HepG2 (cell line): ENCODE measurements around the gene SHROOM2. TPM values are rescaled to one million over a fixed set of nuclear protein-coding genes. Genes with fewer than 3 reads are reported as not detected.

Experiments
- ATAC-seq: fragments of 200-7000 bp; cut with Tn5 transposase; 3 replicates; pipeline ENCODE4 v1.9.1; 2020; ENCODE audit warnings: mild to moderate bottlenecking, moderate library complexity
- BruUV-seq: library from RNA; stranded (reverse); fragments of 400-500 nt; replicated peaks from 2 replicates; lab custom pipeline; 2021; lab: Mats Ljungman, UMichigan
- CTCF ChIA-PET: fragments of 300-600 bp; formaldehyde crosslinking; extraction: SDS; loops from one replicate; lab custom pipeline; 2021; ENCODE audit warnings: low total read pairs, inconsistent platforms, low intra/inter-chr PET ratio; lab: Yijun Ruan, JAX
- POLR2A ChIA-PET: fragments of 350-600 bp; sonication (Branson Sonifier 250); formaldehyde crosslinking; loops from one replicate; lab custom pipeline; 2020; ENCODE audit warnings: antibody characterized with exemption, inconsistent platforms; lab: Yijun Ruan, JAX
- DNase-seq: peaks from one replicate; pipeline ENCODE4 v3.0.0-alpha.2; 2015; ENCODE audit warnings: low spot score
- FAIRE-seq: peaks from 3 replicates; lab custom pipeline; 2011; peaks lifted over from hg19 to GRCh38; lab: Jason Lieb, UNC
- H2AFZ ChIP-seq: one replicate; pipeline ENCODE4 v1.6.1; 2011; ENCODE audit warnings: low read length, inconsistent platforms
- H3K27ac ChIP-seq: fragments of 300-600 bp; 3 replicates; pipeline ENCODE4 v1.8.0; 2011; ENCODE audit warnings: mixed run types, mild to moderate bottlenecking, mixed read lengths, low read length, inconsistent platforms; ENCODE audit not compliant: insufficient read depth; ENCODE audit errors: extremely low read length
- H3K27me3 ChIP-seq, 2 experiments: fragments of 200-600 bp in 1 of 2; 2 replicates in 1 of 2; 3 replicates in 1 of 2; pipeline versions ENCODE4 v1.6.0 to v1.8.0; 2011; ENCODE audit warnings: low read length in 2 of 2, mild to moderate bottlenecking in 2 of 2, moderate library complexity in 2 of 2, inconsistent platforms in 1 of 2; ENCODE audit not compliant: insufficient read depth in 2 of 2, control insufficient read depth in 1 of 2
- H3K36me3 ChIP-seq, 2 experiments: fragments of 200-600 bp in 1 of 2; replicated peaks in 1 of 2; 2 replicates in 1 of 2; 3 replicates in 1 of 2; pipeline versions ENCODE4 v1.5.1 to v1.8.0; 2011; ENCODE audit warnings: low read length in 2 of 2, inconsistent platforms in 1 of 2; ENCODE audit not compliant: insufficient read depth in 2 of 2, control insufficient read depth in 1 of 2
- H3K4me1 ChIP-seq: 2 replicates; pipeline ENCODE4 v1.5.1; 2012; ENCODE audit warnings: low read length, inconsistent platforms; ENCODE audit not compliant: insufficient read depth
- H3K4me2 ChIP-seq: 2 replicates; pipeline ENCODE4 v1.6.0; 2011; ENCODE audit warnings: low read depth, low read length, inconsistent platforms
- H3K4me3 ChIP-seq, 3 experiments: fragments of 200-600 bp in 1 of 3; sonication (generic), shearing (Covaris generic) in 1 of 3; replicated peaks in 1 of 3; 2 replicates each; pipeline ENCODE4 v1.5.1; 2011 to 2016; ENCODE audit warnings: low read length in 3 of 3, inconsistent platforms in 2 of 3, low read depth in 2 of 3, mild to moderate bottlenecking in 2 of 3, control low read depth in 1 of 3, mixed read lengths in 1 of 3; ENCODE audit not compliant: insufficient read depth in 1 of 3
- H3K79me2 ChIP-seq: one replicate; pipeline ENCODE4 v1.6.1; 2011; ENCODE audit warnings: low read length, inconsistent platforms; ENCODE audit not compliant: insufficient read depth
- H3K9ac ChIP-seq: 2 replicates; pipeline ENCODE4 v1.6.0; 2011; ENCODE audit warnings: mild to moderate bottlenecking, low read depth, low read length, inconsistent platforms; ENCODE audit not compliant: insufficient read depth
- H3K9me3 ChIP-seq: 2 replicates; pipeline ENCODE4 v1.5.1; 2012; ENCODE audit warnings: mild to moderate bottlenecking, low read length
- H4K20me1 ChIP-seq: 2 replicates; pipeline ENCODE4 v1.6.0; 2011; ENCODE audit warnings: inconsistent platforms, mild to moderate bottlenecking, low read length, moderate library complexity; ENCODE audit not compliant: insufficient read depth
- CEBPG ChIP-seq: IDR thresholded peaks from 2 replicates; pipeline ENCODE4 v1.6.1; 2016
- CHD2 ChIP-seq: IDR thresholded peaks from 2 replicates; pipeline ENCODE4 v1.6.1; 2011; ENCODE audit warnings: low read depth, low read length, improper control_type of control experiment
- FOXA3 ChIP-seq: IDR thresholded peaks from 2 replicates; pipeline ENCODE4 v1.6.1; 2016; ENCODE audit warnings: missing genetic modification reagents, missing compliant biosample characterization
- FOXP1 ChIP-seq, 2 experiments: fragments of 450-650 bp in 1 of 2; IDR thresholded peaks; 2 replicates each; pipeline ENCODE4 v1.6.1; 2017 to 2018; ENCODE audit warnings: antibody characterized with exemption in 1 of 2
- FOXP4 ChIP-seq: sonication (generic); formaldehyde crosslinking; IDR thresholded peaks from 2 replicates; pipeline ENCODE4 v1.4.0; 2020; ENCODE audit warnings: missing genetic modification reagents
- HMG20A ChIP-seq: IDR thresholded peaks from 2 replicates; pipeline ENCODE4 v1.6.1; 2016; ENCODE audit warnings: borderline replicate concordance
- MAFG ChIP-seq: sonication (generic); formaldehyde crosslinking; IDR thresholded peaks from 2 replicates; pipeline ENCODE4 v1.5.1; 2020; ENCODE audit warnings: mild to moderate bottlenecking, missing genetic modification reagents
- PAXIP1 ChIP-seq: sonication (generic); formaldehyde crosslinking; conservative IDR thresholded peaks from 2 replicates; pipeline ENCODE4 v1.4.0; 2020; ENCODE audit warnings: mild to moderate bottlenecking, missing genetic modification reagents, moderate library complexity
- SAP130 ChIP-seq: IDR thresholded peaks from 2 replicates; pipeline ENCODE4 v1.6.1; 2016; ENCODE audit warnings: low read depth
- SOX6 ChIP-seq, 2 experiments: fragments of 450-650 bp in 1 of 2; sonication (generic) in 1 of 2; formaldehyde crosslinking in 1 of 2; IDR thresholded peaks; 2 replicates each; pipeline versions ENCODE4 v1.4.0 to v1.6.1; 2017 to 2020; ENCODE audit warnings: antibody characterized with exemption in 1 of 2, mild to moderate bottlenecking in 1 of 2, missing genetic modification reagents in 1 of 2
- ZNF101 ChIP-seq: sonication (generic); formaldehyde crosslinking; IDR thresholded peaks from 2 replicates; pipeline ENCODE4 v1.4.0; 2020; ENCODE audit warnings: mild to moderate bottlenecking, low read depth, missing genetic modification reagents, borderline replicate concordance
- ZSCAN21 ChIP-seq: sonication (generic); formaldehyde crosslinking; IDR thresholded peaks from 2 replicates; pipeline ENCODE4 v1.8.0; 2022; ENCODE audit warnings: mild to moderate bottlenecking, missing genetic modification reagents, moderate library complexity, borderline replicate concordance
- WGBS: methylation state at CpG from one replicate; pipeline ENCODE4 v1.1.6; 2017; ENCODE audit warnings: low lambda C conversion rate; 5-methylcytosine and 5-hydroxymethylcytosine counted together
- in situ Hi-C: cut with HindIII; loops from 2 replicates; pipeline ENCODE4 v1.10.0; 2017; ENCODE audit warnings: low pct_unique_long_range_greater_than_20kb; ENCODE audit not compliant: extremely low pct_ligation_motif_present
- intact Hi-C: fragments of 100-400 bp; cut with micrococcal nuclease; formaldehyde crosslinking; loops from one replicate; pipeline ENCODE4 v1.10.0; 2022; ENCODE audit not compliant: unreplicated experiment
- polyA plus RNA-seq, 8 experiments: library from polyadenylated mRNA; depleted of rRNA in 3 of 8; stranded (reverse) in 7 of 8; unstranded in 1 of 8; fragments of >200 nt; fragmentation: Illumina TruSeq in 4 of 8; extraction: Trizol in 4 of 8; gene quantifications; 2 replicates each; pipeline versions ENCODE4 v1.2.1 to v1.2.3, GENCODE V29; 2011 to 2016; ENCODE audit warnings: low read depth in 4 of 8, missing spikeins in 1 of 8, mixed read lengths in 1 of 8; ENCODE audit not compliant: insufficient read depth in 1 of 8
- total RNA-seq, 5 experiments: library from RNA; depleted of rRNA; stranded (reverse); fragments of >200 nt; fragmentation: Illumina TruSeq; extraction: Trizol; gene quantifications; 2 replicates each; pipeline ENCODE4 v1.2.3, GENCODE V29; 2016; ENCODE audit warnings: low read depth in 1 of 5
- TF ChIP-seq, protein P1 (sequence below), 2 experiments: fragments of 450-650 bp in 1 of 2; sonication (generic) in 1 of 2; formaldehyde crosslinking; IDR thresholded peaks; 2 replicates each; pipeline versions ENCODE4 v1.5.0 to v1.8.0; 2020 to 2022; ENCODE audit warnings: mild to moderate bottlenecking in 1 of 2, missing genetic modification reagents in 1 of 2

The SHROOM2 gene
- total and polyA plus RNA-seq, 2 of the 13 experiments (the other 11 are each of a cell fraction or from before 2014, with no cell fraction given): 0.92 to 1.4 TPM

DNA sequence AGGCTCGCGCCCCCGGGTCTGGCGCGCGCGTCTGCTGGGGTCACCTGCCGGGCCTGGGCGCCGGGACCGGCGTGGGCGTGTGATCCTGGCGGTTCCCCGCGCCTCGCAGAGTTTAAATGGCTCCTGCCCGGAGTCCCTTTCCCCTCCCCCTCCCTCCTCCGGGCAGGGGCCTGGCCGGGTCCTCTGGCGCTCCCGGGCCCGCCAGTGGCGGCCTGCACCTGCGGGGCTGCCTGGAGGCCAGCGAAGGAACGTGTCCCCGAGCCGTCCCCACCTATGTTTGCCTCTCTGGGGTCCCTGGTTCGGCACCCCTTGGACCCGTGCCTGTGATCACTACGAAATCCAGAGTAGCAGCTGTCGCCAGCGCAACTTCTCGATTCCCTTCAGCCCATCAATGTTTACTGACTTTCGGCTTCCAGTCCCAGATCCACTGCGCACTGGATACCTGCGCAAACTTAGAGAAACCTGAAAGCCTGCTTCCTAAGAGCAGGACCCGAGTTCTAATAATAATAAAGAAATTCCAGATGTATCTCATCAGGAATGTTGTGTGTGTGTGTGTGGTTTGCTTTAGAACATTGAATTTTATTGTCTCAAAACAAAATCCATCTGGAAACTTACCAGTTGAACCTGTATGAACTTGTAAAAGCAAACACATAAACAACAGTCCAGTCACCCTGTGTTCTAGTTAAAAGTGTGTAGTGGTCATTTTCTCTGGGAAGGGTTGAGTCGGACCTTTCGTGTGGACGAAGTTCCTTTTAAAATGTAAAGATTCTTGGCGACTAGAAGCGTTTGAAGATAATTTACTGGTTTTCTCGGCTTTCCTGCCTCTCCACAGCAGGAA lies 788 bp downstream of the SHROOM2 start (continued):
- TF ChIP-seq HMG20A: no peak
- TF ChIP-seq, all 625 proteins: peak for 6

- H3K4me1 ChIP-seq: peaks cover 22% of the 10 kb centered on the region
- CTCF ChIA-PET: no interaction called here
- BruUV-seq: no TSS peak
- peak overlapping the region; percentile 70 for H3K4me2 ChIP-seq
- intact Hi-C loops: loop anchor here (5.0 kb wide), 1 partner anchor 58 kb away; no protein-coding TSS in a partner anchor
- H4K20me1 ChIP-seq: no peaks in the 10 kb centered on the region
- 0% methylated on average over 2 of the region's 2 CpGs for WGBS
- DNase-seq (peak; percentile 76), ATAC-seq (peak; percentile 76), FAIRE-seq (peak; percentile 28)
- no peaks in the 10 kb centered on the region for H3K36me3 ChIP-seq
- no peaks in the 10 kb centered on the region; a peak in 1 of 5 replicates for H3K27me3 ChIP-seq
- peaks cover 16% of the 10 kb centered on the region for H3K79me2 ChIP-seq
- peak overlapping the region in 1 of 3 experiments; percentile 23; a peak in 1 of 6 replicates for H3K4me3 ChIP-seq
- H3K27ac ChIP-seq: no peak overlapping the region
- in situ Hi-C loops: no loop called here
- no peak overlapping the region for H2AFZ ChIP-seq
- H3K9me3 ChIP-seq: no peaks in the 10 kb centered on the region
- POLR2A ChIA-PET: interaction anchor here (1.1 kb wide), 1 partner anchor 57 kb away, joined by 6 read pairs; no protein-coding TSS in a partner anchor
- H3K9ac ChIP-seq: no peak overlapping the region
- TF ChIP-seq MAFG: no peak
- TF ChIP-seq ZSCAN21 (CRISPR knock-in tag): no peak
- peak; percentile 32; the same call in 1 of the 2 replicates for TF ChIP-seq SAP130 (CRISPR knock-in tag)
- TF ChIP-seq, protein P1, sequence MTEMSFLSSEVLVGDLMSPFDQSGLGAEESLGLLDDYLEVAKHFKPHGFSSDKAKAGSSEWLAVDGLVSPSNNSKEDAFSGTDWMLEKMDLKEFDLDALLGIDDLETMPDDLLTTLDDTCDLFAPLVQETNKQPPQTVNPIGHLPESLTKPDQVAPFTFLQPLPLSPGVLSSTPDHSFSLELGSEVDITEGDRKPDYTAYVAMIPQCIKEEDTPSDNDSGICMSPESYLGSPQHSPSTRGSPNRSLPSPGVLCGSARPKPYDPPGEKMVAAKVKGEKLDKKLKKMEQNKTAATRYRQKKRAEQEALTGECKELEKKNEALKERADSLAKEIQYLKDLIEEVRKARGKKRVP (CRISPR knock-in tag; IDR thresholded peaks at IDR 0.05): 0 out of 4 replicates have a peak, but pooled peaks of 1 of the 2 experiments have one; percentile 24
- no peak for TF ChIP-seq ZNF101
- TF ChIP-seq PAXIP1: 0 out of 2 replicates have a peak, but pooled peaks have one; percentile 38
- TF ChIP-seq CHD2: no peak
- TF ChIP-seq FOXA3 (CRISPR knock-in tag): peak; percentile 51
- no peak for TF ChIP-seq SOX6 (IDR thresholded peaks at IDR 0.05)
- peak; percentile 14; the same call in 1 of the 2 replicates for TF ChIP-seq SOX6 (CRISPR knock-in tag; IDR thresholded peaks at IDR 0.05)
- TF ChIP-seq FOXP4 (CRISPR knock-in tag): peak; percentile 40; the same call in 1 of the 2 replicates
- TF ChIP-seq FOXP1 (IDR thresholded peaks at IDR 0.05): no peak
- peak; percentile 14; the same call in 1 of the 2 replicates for TF ChIP-seq FOXP1 (CRISPR knock-in tag; IDR thresholded peaks at IDR 0.05)
- 0 out of 2 replicates have a peak, but pooled peaks have one; percentile 2 for TF ChIP-seq CEBPG (CRISPR knock-in tag)
These were observed 2.7 kb downstream of the SHROOM2 start for GRCh38 chrX:9788911-9789310.
